Esophagus muscularis mucosa (tissue), 3 donors: Measurements from ENCODE around the gene SCNN1B.

Experiments used
- CTCF ChIP-seq, 3 experiments: fragments of 200-600 bp in 2 of 3; fragments of 450-650 bp in 1 of 3; sonication (generic) in 2 of 3; IDR thresholded peaks; one replicate each; pipeline ENCODE4 v1.5.1; 2017 to 2019; ENCODE audit warnings: antibody characterized with exemption in 3 of 3, mild to moderate bottlenecking in 2 of 3, moderate library complexity in 1 of 3
- POLR2A ChIP-seq: fragments of 450-650 bp; IDR thresholded peaks from one replicate; pipeline ENCODE4 v1.6.1; 2017; ENCODE audit warnings: antibody characterized with exemption, moderate library complexity, mild to moderate bottlenecking, low read depth
- POLR2AphosphoS5 ChIP-seq, 2 donors: sonication (generic); formaldehyde crosslinking; IDR thresholded peaks; one replicate each; pipeline ENCODE4 v1.6.1; 2017; ENCODE audit warnings: antibody characterized with exemption in 2 of 2

DNA sequence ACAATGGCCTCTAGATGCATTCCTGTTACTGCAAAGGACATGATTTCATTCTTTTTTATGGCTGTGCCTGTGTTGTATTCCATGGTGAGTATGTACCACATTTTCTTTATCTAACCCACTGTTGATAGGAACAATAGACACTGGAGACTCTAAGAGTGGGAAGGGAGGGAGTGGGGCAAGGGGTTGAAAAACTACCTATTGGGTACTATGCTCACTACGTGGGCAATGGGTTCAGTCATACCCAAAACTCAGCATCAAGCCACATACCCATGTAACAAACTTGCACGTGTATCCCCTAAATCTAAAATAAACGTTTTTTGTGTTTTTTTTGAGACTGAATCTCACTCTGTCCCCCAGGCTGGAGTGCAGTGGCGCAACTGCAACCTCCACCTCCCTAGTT is 47.1 kb upstream of the SCNN1B start:
- TF ChIP-seq POLR2A (no peak), POLR2AphosphoS5 (IDR thresholded peaks at IDR 0.05) (no peak), CTCF (IDR thresholded peaks at IDR 0.05) (no peak)
